HepG2 (cell line): ENCODE data around the gene FAF1. TPM values are rescaled to one million over a fixed set of nuclear protein-coding genes. Genes with fewer than 3 reads are reported as not detected.

Source experiments
- ATAC-seq: fragments of 200-7000 bp; cut with Tn5 transposase; 3 replicates; pipeline ENCODE4 v1.9.1; 2020; ENCODE audit warnings: mild to moderate bottlenecking, moderate library complexity
- BruUV-seq: library from RNA; stranded (reverse); fragments of 400-500 nt; replicated peaks from 2 replicates; lab custom pipeline; 2021; lab: Mats Ljungman, UMichigan
- CTCF ChIA-PET: fragments of 300-600 bp; formaldehyde crosslinking; extraction: SDS; loops from one replicate; lab custom pipeline; 2021; ENCODE audit warnings: low total read pairs, inconsistent platforms, low intra/inter-chr PET ratio; lab: Yijun Ruan, JAX
- POLR2A ChIA-PET: fragments of 350-600 bp; sonication (Branson Sonifier 250); formaldehyde crosslinking; loops from one replicate; lab custom pipeline; 2020; ENCODE audit warnings: antibody characterized with exemption, inconsistent platforms; lab: Yijun Ruan, JAX
- DNase-seq: peaks from one replicate; pipeline ENCODE4 v3.0.0-alpha.2; 2015; ENCODE audit warnings: low spot score
- FAIRE-seq: peaks from 3 replicates; lab custom pipeline; 2011; peaks lifted over from hg19 to GRCh38; lab: Jason Lieb, UNC
- H2AFZ ChIP-seq: one replicate; pipeline ENCODE4 v1.6.1; 2011; ENCODE audit warnings: low read length, inconsistent platforms
- H3K27ac ChIP-seq: fragments of 300-600 bp; 3 replicates; pipeline ENCODE4 v1.8.0; 2011; ENCODE audit warnings: mixed run types, mild to moderate bottlenecking, mixed read lengths, low read length, inconsistent platforms; ENCODE audit not compliant: insufficient read depth; ENCODE audit errors: extremely low read length
- H3K27me3 ChIP-seq, 2 experiments: fragments of 200-600 bp in 1 of 2; 2 replicates in 1 of 2; 3 replicates in 1 of 2; pipeline versions ENCODE4 v1.6.0 to v1.8.0; 2011; ENCODE audit warnings: low read length in 2 of 2, mild to moderate bottlenecking in 2 of 2, moderate library complexity in 2 of 2, inconsistent platforms in 1 of 2; ENCODE audit not compliant: insufficient read depth in 2 of 2, control insufficient read depth in 1 of 2
- H3K36me3 ChIP-seq, 2 experiments: fragments of 200-600 bp in 1 of 2; replicated peaks in 1 of 2; 2 replicates in 1 of 2; 3 replicates in 1 of 2; pipeline versions ENCODE4 v1.5.1 to v1.8.0; 2011; ENCODE audit warnings: low read length in 2 of 2, inconsistent platforms in 1 of 2; ENCODE audit not compliant: insufficient read depth in 2 of 2, control insufficient read depth in 1 of 2
- H3K4me1 ChIP-seq: 2 replicates; pipeline ENCODE4 v1.5.1; 2012; ENCODE audit warnings: low read length, inconsistent platforms; ENCODE audit not compliant: insufficient read depth
- H3K4me2 ChIP-seq: 2 replicates; pipeline ENCODE4 v1.6.0; 2011; ENCODE audit warnings: low read depth, low read length, inconsistent platforms
- H3K4me3 ChIP-seq, 3 experiments: fragments of 200-600 bp in 1 of 3; sonication (generic), shearing (Covaris generic) in 1 of 3; replicated peaks in 1 of 3; 2 replicates each; pipeline ENCODE4 v1.5.1; 2011 to 2016; ENCODE audit warnings: low read length in 3 of 3, inconsistent platforms in 2 of 3, low read depth in 2 of 3, mild to moderate bottlenecking in 2 of 3, control low read depth in 1 of 3, mixed read lengths in 1 of 3; ENCODE audit not compliant: insufficient read depth in 1 of 3
- H3K79me2 ChIP-seq: one replicate; pipeline ENCODE4 v1.6.1; 2011; ENCODE audit warnings: low read length, inconsistent platforms; ENCODE audit not compliant: insufficient read depth
- H3K9ac ChIP-seq: 2 replicates; pipeline ENCODE4 v1.6.0; 2011; ENCODE audit warnings: mild to moderate bottlenecking, low read depth, low read length, inconsistent platforms; ENCODE audit not compliant: insufficient read depth
- H3K9me3 ChIP-seq: 2 replicates; pipeline ENCODE4 v1.5.1; 2012; ENCODE audit warnings: mild to moderate bottlenecking, low read length
- H4K20me1 ChIP-seq: 2 replicates; pipeline ENCODE4 v1.6.0; 2011; ENCODE audit warnings: inconsistent platforms, mild to moderate bottlenecking, low read length, moderate library complexity; ENCODE audit not compliant: insufficient read depth
- KDM5B ChIP-seq: sonication (generic); formaldehyde crosslinking; IDR thresholded peaks from 2 replicates; pipeline ENCODE4 v1.4.0; 2020; ENCODE audit warnings: missing genetic modification reagents, mild to moderate bottlenecking, borderline replicate concordance
- SMYD3 ChIP-seq: sonication (generic); formaldehyde crosslinking; IDR thresholded peaks from 2 replicates; pipeline ENCODE4 v1.8.1; 2023; ENCODE audit warnings: mild to moderate bottlenecking, missing genetic modification reagents
- WGBS: methylation state at CpG from one replicate; pipeline ENCODE4 v1.1.6; 2017; ENCODE audit warnings: low lambda C conversion rate; 5-methylcytosine and 5-hydroxymethylcytosine counted together
- in situ Hi-C: cut with HindIII; loops from 2 replicates; pipeline ENCODE4 v1.10.0; 2017; ENCODE audit warnings: low pct_unique_long_range_greater_than_20kb; ENCODE audit not compliant: extremely low pct_ligation_motif_present
- intact Hi-C: fragments of 100-400 bp; cut with micrococcal nuclease; formaldehyde crosslinking; loops from one replicate; pipeline ENCODE4 v1.10.0; 2022; ENCODE audit not compliant: unreplicated experiment
- polyA plus RNA-seq, 8 experiments: library from polyadenylated mRNA; depleted of rRNA in 3 of 8; stranded (reverse) in 7 of 8; unstranded in 1 of 8; fragments of >200 nt; fragmentation: Illumina TruSeq in 4 of 8; extraction: Trizol in 4 of 8; gene quantifications; 2 replicates each; pipeline versions ENCODE4 v1.2.1 to v1.2.3, GENCODE V29; 2011 to 2016; ENCODE audit warnings: low read depth in 4 of 8, missing spikeins in 1 of 8, mixed read lengths in 1 of 8; ENCODE audit not compliant: insufficient read depth in 1 of 8
- total RNA-seq, 5 experiments: library from RNA; depleted of rRNA; stranded (reverse); fragments of >200 nt; fragmentation: Illumina TruSeq; extraction: Trizol; gene quantifications; 2 replicates each; pipeline ENCODE4 v1.2.3, GENCODE V29; 2016; ENCODE audit warnings: low read depth in 1 of 5
- TF ChIP-seq, protein P1 (sequence below): IDR thresholded peaks from 2 replicates; pipeline ENCODE4 v1.6.1; 2018; ENCODE audit warnings: missing genetic modification reagents
- TF ChIP-seq, protein P2 (sequence below): IDR thresholded peaks from 2 replicates; pipeline ENCODE4 v1.6.1; 2016; ENCODE audit warnings: low read depth, control low read depth
- TF ChIP-seq, protein P3 (sequence below): sonication (generic); formaldehyde crosslinking; IDR thresholded peaks from 2 replicates; pipeline ENCODE4 v1.4.0; 2020; ENCODE audit warnings: missing genetic modification reagents

Gene FAF1
- total and polyA plus RNA-seq, 2 of the 13 experiments (the other 11 are each of a cell fraction or from before 2014, with no cell fraction given): 19.4 to 63.3 TPM

DNA sequence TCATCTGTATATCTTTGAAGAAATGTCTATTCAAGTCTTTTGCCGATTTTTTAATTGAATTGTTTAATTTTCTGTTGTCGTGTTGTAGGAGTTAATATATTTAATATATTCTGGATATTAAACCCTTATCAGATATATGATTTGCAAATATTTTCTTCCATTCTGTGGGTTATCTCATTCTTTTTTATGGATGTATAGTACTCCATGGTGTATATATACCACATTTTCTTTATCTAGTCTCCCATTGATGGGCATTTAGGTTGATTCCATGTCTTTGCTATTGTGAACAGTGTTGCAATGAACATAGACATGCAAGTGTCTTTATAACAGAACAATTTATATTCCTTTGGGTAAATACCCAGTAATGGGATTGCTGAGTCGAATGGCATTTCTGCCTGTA is 436.5 kb downstream of the FAF1 start:
- intact Hi-C loops: no loop called here
- TF ChIP-seq SMYD3 (CRISPR knock-in tag): no peak
- TF ChIP-seq, protein P1, sequence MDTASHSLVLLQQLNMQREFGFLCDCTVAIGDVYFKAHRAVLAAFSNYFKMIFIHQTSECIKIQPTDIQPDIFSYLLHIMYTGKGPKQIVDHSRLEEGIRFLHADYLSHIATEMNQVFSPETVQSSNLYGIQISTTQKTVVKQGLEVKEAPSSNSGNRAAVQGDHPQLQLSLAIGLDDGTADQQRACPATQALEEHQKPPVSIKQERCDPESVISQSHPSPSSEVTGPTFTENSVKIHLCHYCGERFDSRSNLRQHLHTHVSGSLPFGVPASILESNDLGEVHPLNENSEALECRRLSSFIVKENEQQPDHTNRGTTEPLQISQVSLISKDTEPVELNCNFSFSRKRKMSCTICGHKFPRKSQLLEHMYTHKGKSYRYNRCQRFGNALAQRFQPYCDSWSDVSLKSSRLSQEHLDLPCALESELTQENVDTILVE: no peak
- TF ChIP-seq, protein P2, sequence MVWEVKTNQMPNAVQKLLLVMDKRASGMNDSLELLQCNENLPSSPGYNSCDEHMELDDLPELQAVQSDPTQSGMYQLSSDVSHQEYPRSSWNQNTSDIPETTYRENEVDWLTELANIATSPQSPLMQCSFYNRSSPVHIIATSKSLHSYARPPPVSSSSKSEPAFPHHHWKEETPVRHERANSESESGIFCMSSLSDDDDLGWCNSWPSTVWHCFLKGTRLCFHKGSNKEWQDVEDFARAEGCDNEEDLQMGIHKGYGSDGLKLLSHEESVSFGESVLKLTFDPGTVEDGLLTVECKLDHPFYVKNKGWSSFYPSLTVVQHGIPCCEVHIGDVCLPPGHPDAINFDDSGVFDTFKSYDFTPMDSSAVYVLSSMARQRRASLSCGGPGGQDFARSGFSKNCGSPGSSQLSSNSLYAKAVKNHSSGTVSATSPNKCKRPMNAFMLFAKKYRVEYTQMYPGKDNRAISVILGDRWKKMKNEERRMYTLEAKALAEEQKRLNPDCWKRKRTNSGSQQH (CRISPR knock-in tag): no peak
- TF ChIP-seq, protein P3, sequence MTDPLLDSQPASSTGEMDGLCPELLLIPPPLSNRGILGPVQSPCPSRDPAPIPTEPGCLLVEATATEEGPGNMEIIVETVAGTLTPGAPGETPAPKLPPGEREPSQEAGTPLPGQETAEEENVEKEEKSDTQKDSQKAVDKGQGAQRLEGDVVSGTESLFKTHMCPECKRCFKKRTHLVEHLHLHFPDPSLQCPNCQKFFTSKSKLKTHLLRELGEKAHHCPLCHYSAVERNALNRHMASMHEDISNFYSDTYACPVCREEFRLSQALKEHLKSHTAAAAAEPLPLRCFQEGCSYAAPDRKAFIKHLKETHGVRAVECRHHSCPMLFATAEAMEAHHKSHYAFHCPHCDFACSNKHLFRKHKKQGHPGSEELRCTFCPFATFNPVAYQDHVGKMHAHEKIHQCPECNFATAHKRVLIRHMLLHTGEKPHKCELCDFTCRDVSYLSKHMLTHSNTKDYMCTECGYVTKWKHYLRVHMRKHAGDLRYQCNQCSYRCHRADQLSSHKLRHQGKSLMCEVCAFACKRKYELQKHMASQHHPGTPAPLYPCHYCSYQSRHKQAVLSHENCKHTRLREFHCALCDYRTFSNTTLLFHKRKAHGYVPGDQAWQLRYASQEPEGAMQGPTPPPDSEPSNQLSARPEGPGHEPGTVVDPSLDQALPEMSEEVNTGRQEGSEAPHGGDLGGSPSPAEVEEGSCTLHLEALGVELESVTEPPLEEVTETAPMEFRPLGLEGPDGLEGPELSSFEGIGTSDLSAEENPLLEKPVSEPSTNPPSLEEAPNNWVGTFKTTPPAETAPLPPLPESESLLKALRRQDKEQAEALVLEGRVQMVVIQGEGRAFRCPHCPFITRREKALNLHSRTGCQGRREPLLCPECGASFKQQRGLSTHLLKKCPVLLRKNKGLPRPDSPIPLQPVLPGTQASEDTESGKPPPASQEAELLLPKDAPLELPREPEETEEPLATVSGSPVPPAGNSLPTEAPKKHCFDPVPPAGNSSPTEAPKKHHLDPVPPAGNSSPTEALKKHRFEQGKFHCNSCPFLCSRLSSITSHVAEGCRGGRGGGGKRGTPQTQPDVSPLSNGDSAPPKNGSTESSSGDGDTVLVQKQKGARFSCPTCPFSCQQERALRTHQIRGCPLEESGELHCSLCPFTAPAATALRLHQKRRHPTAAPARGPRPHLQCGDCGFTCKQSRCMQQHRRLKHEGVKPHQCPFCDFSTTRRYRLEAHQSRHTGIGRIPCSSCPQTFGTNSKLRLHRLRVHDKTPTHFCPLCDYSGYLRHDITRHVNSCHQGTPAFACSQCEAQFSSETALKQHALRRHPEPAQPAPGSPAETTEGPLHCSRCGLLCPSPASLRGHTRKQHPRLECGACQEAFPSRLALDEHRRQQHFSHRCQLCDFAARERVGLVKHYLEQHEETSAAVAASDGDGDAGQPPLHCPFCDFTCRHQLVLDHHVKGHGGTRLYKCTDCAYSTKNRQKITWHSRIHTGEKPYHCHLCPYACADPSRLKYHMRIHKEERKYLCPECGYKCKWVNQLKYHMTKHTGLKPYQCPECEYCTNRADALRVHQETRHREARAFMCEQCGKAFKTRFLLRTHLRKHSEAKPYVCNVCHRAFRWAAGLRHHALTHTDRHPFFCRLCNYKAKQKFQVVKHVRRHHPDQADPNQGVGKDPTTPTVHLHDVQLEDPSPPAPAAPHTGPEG (CRISPR knock-in tag): no peak
- no peak for TF ChIP-seq KDM5B (CRISPR knock-in tag)
- TF ChIP-seq, all 625 proteins: peak for 0
- 99% methylated on average over 3 of the region's 3 CpGs for WGBS

More for the DNA sequence above, 436.5 kb downstream of the FAF1 start:
- DNase-seq: no peak
- H2AFZ ChIP-seq: no peak overlapping the region
- ChIA-PET CTCF (no interaction called here), POLR2A (no interaction called here)
- H3K27me3 ChIP-seq: no peaks in the 10 kb centered on the region
- no peak overlapping the region for H3K9ac ChIP-seq
- H3K36me3 ChIP-seq: no peaks in the 10 kb centered on the region
- no peaks in the 10 kb centered on the region for H3K79me2 ChIP-seq
- no peaks in the 10 kb centered on the region for H3K9me3 ChIP-seq
- no TSS peak for BruUV-seq
- H3K4me3 ChIP-seq: no peak overlapping the region
- no peak overlapping the region for H3K4me2 ChIP-seq
- no peak for FAIRE-seq
- ATAC-seq: no peak
- in situ Hi-C loops: loop anchor here (10.0 kb wide), 1 partner anchor 59 kb away; no protein-coding TSS in a partner anchor
- peaks cover 23% of the 10 kb centered on the region for H3K4me1 ChIP-seq
- H3K27ac ChIP-seq: no peak overlapping the region
- H4K20me1 ChIP-seq: no peaks in the 10 kb centered on the region
